SK-N-MC (cell line): ENCODE results near the gene SWSAP1.

Experiments
- EZH2 ChIP-seq: fragments of 200-600 bp; sonication (generic); IDR thresholded peaks from one replicate; pipeline ENCODE4 v1.6.1; 2017; ENCODE audit warnings: antibody characterized with exemption
- FOXP2 ChIP-seq: optimal IDR thresholded peaks from 2 replicates; pipeline ENCODE3; 2011; ENCODE audit warnings: mild to moderate bottlenecking, moderate library complexity; ENCODE audit not compliant: insufficient read depth; ENCODE audit errors: extremely low read length, control extremely low read depth
- POLR2AphosphoS5 ChIP-seq: IDR thresholded peaks from 2 replicates; pipeline ENCODE4 v1.6.1; 2012; ENCODE audit warnings: mild to moderate bottlenecking, low read depth, low read length, borderline replicate concordance

- TF ChIP-seq EZH2 (no peak), POLR2AphosphoS5 (peak; percentile 66; the same call in 1 of the 2 replicates), FOXP2 (peak; percentile 6)
Observed at GRCh38 chr19:11374433-11375142, at the start of gene SWSAP1.
